IMR-90 (cell line): ENCODE results near the gene FRY. TPM values are rescaled to one million over a fixed set of nuclear protein-coding genes. Genes with fewer than 3 reads are reported as not detected.

Source experiments
- ATAC-seq: fragments of 200-7000 bp; cut with Tn5 transposase; 2 replicates; pipeline ENCODE4 v1.9.1; 2020; ENCODE audit warnings: low read depth, mild to moderate bottlenecking, moderate library complexity
- BruUV-seq: library from RNA; stranded (reverse); fragments of 400-500 nt; replicated peaks from 2 replicates; lab custom pipeline; 2021; lab: Mats Ljungman, UMichigan
- CTCF ChIA-PET: fragments of 300-600 bp; formaldehyde crosslinking; extraction: SDS; loops from one replicate; lab custom pipeline; 2021; ENCODE audit warnings: antibody characterized with exemption; lab: Yijun Ruan, JAX
- POLR2A ChIA-PET: fragments of 300-600 bp; sonication (Branson Sonifier 250); formaldehyde crosslinking; loops from one replicate; lab custom pipeline; 2022; ENCODE audit warnings: antibody characterized with exemption; ENCODE audit not compliant: unreplicated experiment; lab: Charles Lee
- DNase-seq: peaks from one replicate; pipeline ENCODE4 v3.0.0; 2013
- H2AFZ ChIP-seq: replicated peaks from 2 replicates; pipeline ENCODE3; 2013; ENCODE audit warnings: low read length, mild to moderate bottlenecking; ENCODE audit not compliant: poor library complexity
- H2AK5ac ChIP-seq: 2 replicates; pipeline ENCODE4 v1.6.1; 2013; ENCODE audit warnings: low read depth, low read length, inconsistent platforms
- H2AK9ac ChIP-seq: replicated peaks from 2 replicates; pipeline ENCODE3; 2013; ENCODE audit warnings: mild to moderate bottlenecking, low read depth, low read length, moderate library complexity; ENCODE audit not compliant: poor library complexity
- H2BK120ac ChIP-seq: 2 replicates; pipeline ENCODE4 v1.6.1; 2013; ENCODE audit warnings: low read depth, low read length, inconsistent platforms
- H2BK15ac ChIP-seq: 3 replicates; pipeline ENCODE4 v1.6.1; 2013; ENCODE audit warnings: low read depth, low read length, inconsistent platforms
- H2BK20ac ChIP-seq: 2 replicates; pipeline ENCODE4 v1.6.1; 2013; ENCODE audit warnings: low read depth, mild to moderate bottlenecking, inconsistent platforms, low read length, moderate library complexity
- H2BK5ac ChIP-seq: 2 replicates; pipeline ENCODE4 v1.6.1; 2013; ENCODE audit warnings: mild to moderate bottlenecking, low read depth, low read length, inconsistent platforms; ENCODE audit not compliant: poor library complexity, severe bottlenecking
- H3K14ac ChIP-seq: replicated peaks from 2 replicates; pipeline ENCODE4 v1.6.1; 2013; ENCODE audit warnings: low read depth, low read length, inconsistent platforms
- H3K18ac ChIP-seq: 2 replicates; pipeline ENCODE4 v1.6.1; 2013; ENCODE audit warnings: low read depth, low read length, control low read depth
- H3K23ac ChIP-seq: 2 replicates; pipeline ENCODE4 v1.6.1; 2013; ENCODE audit warnings: low read depth, low read length, inconsistent platforms
- H3K27ac ChIP-seq: 2 replicates; pipeline ENCODE4 v1.5.1; 2013; ENCODE audit warnings: mild to moderate bottlenecking, control low read depth, low read length; ENCODE audit not compliant: insufficient read depth
- H3K27me3 ChIP-seq: 2 replicates; pipeline ENCODE4 v1.6.1; 2013; ENCODE audit warnings: low read length; ENCODE audit not compliant: control insufficient read depth, insufficient read depth
- H3K36me3 ChIP-seq: 2 replicates; pipeline ENCODE4 v1.6.1; 2013; ENCODE audit warnings: low read length, mixed read lengths; ENCODE audit not compliant: control insufficient read depth, insufficient read depth
- H3K4ac ChIP-seq: 2 replicates; pipeline ENCODE4 v1.6.1; 2013; ENCODE audit warnings: low read depth, low read length, inconsistent platforms
- H3K4me1 ChIP-seq: 2 replicates; pipeline ENCODE4 v1.6.1; 2013; ENCODE audit warnings: low read length, mixed read lengths; ENCODE audit not compliant: control insufficient read depth, insufficient read depth
- H3K4me2 ChIP-seq: 2 replicates; pipeline ENCODE4 v1.6.1; 2013; ENCODE audit warnings: low read depth, mild to moderate bottlenecking, control low read depth, low read length, moderate library complexity
- H3K4me3 ChIP-seq: 2 replicates; pipeline ENCODE4 v1.5.1; 2013; ENCODE audit warnings: low read depth, mild to moderate bottlenecking, control low read depth, low read length, moderate library complexity; ENCODE audit not compliant: insufficient read depth
- H3K56ac ChIP-seq: 2 replicates; pipeline ENCODE4 v1.6.1; 2013; ENCODE audit warnings: low read length, inconsistent platforms; ENCODE audit not compliant: insufficient read depth; ENCODE audit errors: extremely low read depth
- H3K79me1 ChIP-seq, 2 experiments: 2 replicates each; pipeline ENCODE4 v1.6.1; 2013; ENCODE audit warnings: low read length in 2 of 2, inconsistent platforms in 1 of 2, low read depth in 1 of 2
- H3K9ac ChIP-seq: 2 replicates; pipeline ENCODE4 v1.6.1; 2013; ENCODE audit warnings: low read depth, low read length, control low read depth
- H3K9me1 ChIP-seq: 2 replicates; pipeline ENCODE4 v1.6.1; 2013; ENCODE audit warnings: low read length, inconsistent platforms; ENCODE audit not compliant: insufficient read depth
- H3K9me3 ChIP-seq: 2 replicates; pipeline ENCODE4 v1.6.1; 2013; ENCODE audit warnings: low read length; ENCODE audit not compliant: control insufficient read depth, insufficient read depth
- H4K20me1 ChIP-seq: 2 replicates; pipeline ENCODE4 v1.6.1; 2013; ENCODE audit warnings: low read length, inconsistent platforms; ENCODE audit not compliant: insufficient read depth
- H4K5ac ChIP-seq: 2 replicates; pipeline ENCODE4 v1.6.1; 2013; ENCODE audit warnings: mild to moderate bottlenecking, low read depth, low read length, control low read depth
- H4K8ac ChIP-seq, 2 experiments: 2 replicates each; pipeline ENCODE4 v1.6.1; 2013; ENCODE audit warnings: low read depth in 2 of 2, low read length in 2 of 2, control low read depth in 1 of 2, inconsistent platforms in 1 of 2
- H4K91ac ChIP-seq: 2 replicates; pipeline ENCODE4 v1.6.1; 2013; ENCODE audit warnings: low read depth, low read length, inconsistent platforms; ENCODE audit not compliant: insufficient read depth
- BHLHE40 ChIP-seq: fragments of 150-350 bp; IDR thresholded peaks from 2 replicates; pipeline ENCODE4 v1.6.1; 2016; ENCODE audit warnings: mild to moderate bottlenecking, low read depth, low read length
- CEBPB ChIP-seq: IDR thresholded peaks from 2 replicates; pipeline ENCODE4 v1.6.1; 2012; ENCODE audit warnings: low read depth, low read length, improper control_type of control experiment
- CHD1 ChIP-seq: IDR thresholded peaks from 2 replicates; pipeline ENCODE4 v1.6.1; 2012; ENCODE audit warnings: low read depth, low read length, improper control_type of control experiment
- CTCF ChIP-seq: conservative IDR thresholded peaks from 2 replicates; pipeline ENCODE4 v1.5.1; 2012; ENCODE audit warnings: mild to moderate bottlenecking, low read depth, low read length, improper control_type of control experiment
- FOS ChIP-seq: fragments of 150-350 bp; IDR thresholded peaks from 2 replicates; pipeline ENCODE4 v1.6.1; 2016; ENCODE audit warnings: low read depth, low read length
- MAFK ChIP-seq: IDR thresholded peaks from 2 replicates; pipeline ENCODE4 v1.6.1; 2012; ENCODE audit warnings: low read depth, low read length, improper control_type of control experiment
- MAZ ChIP-seq: IDR thresholded peaks from 2 replicates; pipeline ENCODE4 v1.6.1; 2012; ENCODE audit warnings: low read depth, mild to moderate bottlenecking, low read length, improper control_type of control experiment, moderate library complexity, borderline replicate concordance
- MXI1 ChIP-seq: IDR thresholded peaks from 2 replicates; pipeline ENCODE4 v1.6.1; 2012; ENCODE audit warnings: low read depth, mild to moderate bottlenecking, low read length, moderate library complexity, borderline replicate concordance
- NFE2L2 ChIP-seq: fragments of 150-350 bp; IDR thresholded peaks from 2 replicates; pipeline ENCODE4 v1.6.1; 2016; ENCODE audit warnings: low read depth, mild to moderate bottlenecking, low read length
- POLR2A ChIP-seq: IDR thresholded peaks from 2 replicates; pipeline ENCODE4 v1.6.1; 2012; ENCODE audit warnings: mild to moderate bottlenecking, low read depth, low read length
- RAD21 ChIP-seq: IDR thresholded peaks from 2 replicates; pipeline ENCODE4 v1.6.1; 2012; ENCODE audit warnings: low read length, improper control_type of control experiment
- RCOR1 ChIP-seq: IDR thresholded peaks from 2 replicates; pipeline ENCODE4 v1.6.1; 2012; ENCODE audit warnings: mild to moderate bottlenecking, low read length, improper control_type of control experiment; ENCODE audit not compliant: insufficient replicate concordance
- RFX5 ChIP-seq: IDR thresholded peaks from 2 replicates; pipeline ENCODE4 v1.8.0; 2012; ENCODE audit warnings: low read depth, mild to moderate bottlenecking, low read length, moderate library complexity
- SMC3 ChIP-seq: fragments of 150-350 bp; IDR thresholded peaks from 2 replicates; pipeline ENCODE4 v1.6.1; 2016; ENCODE audit warnings: low read depth, mild to moderate bottlenecking, antibody characterized with exemption, low read length, moderate library complexity
- USF2 ChIP-seq: fragments of 150-350 bp; IDR thresholded peaks from 2 replicates; pipeline ENCODE4 v1.6.1; 2017; ENCODE audit warnings: mild to moderate bottlenecking, antibody characterized with exemption, low read length, low read depth
- WGBS, 2 experiments: methylation state at CpG; one replicate each; pipeline versions ENCODE4 v1.1.5 to v1.1.7; 2013; ENCODE audit warnings: missing lambda C conversion rate in 2 of 2; ENCODE audit not compliant: insufficient read length in 1 of 2; ENCODE audit errors: extremely low coverage in 2 of 2; 5-methylcytosine and 5-hydroxymethylcytosine counted together
- dilution Hi-C: fragments of 300-500 bp; cut with HindIII; formaldehyde crosslinking; loops from one replicate; pipeline ENCODE4 v1.14.3; 2018; ENCODE audit warnings: low sequenced_read_pairs; ENCODE audit not compliant: unreplicated experiment
- in situ Hi-C: fragments of 300-500 bp; cut with MboI; formaldehyde crosslinking; loops from 3 replicates; pipeline ENCODE4 v1.14.3; 2019; ENCODE audit warnings: low sequenced_read_pairs, inconsistent platforms, mixed read lengths
- intact Hi-C: fragments of 100-400 bp; cut with micrococcal nuclease; formaldehyde crosslinking; loops from 2 replicates; pipeline ENCODE4 v1.10.0; 2022
- polyA plus RNA-seq, 3 experiments: library from polyadenylated mRNA; depleted of rRNA; stranded (reverse); fragments of >200 nt; gene quantifications; 2 replicates each; pipeline ENCODE4 v1.2.3, GENCODE V29; 2012; ENCODE audit warnings: low replicate concordance in 1 of 3
- total RNA-seq: library from RNA; depleted of rRNA; stranded (reverse); fragments of >200 nt; gene quantifications from 2 replicates; pipeline ENCODE4 v1.2.3, GENCODE V29; 2012
- TF ChIP-seq, protein P1 (sequence below): fragments of 150-350 bp; IDR thresholded peaks from 2 replicates; pipeline ENCODE4 v1.6.1; 2016; ENCODE audit warnings: low read depth, mild to moderate bottlenecking, low read length, moderate library complexity, borderline replicate concordance

Gene FRY
- total and polyA plus RNA-seq, 2 of the 4 experiments (the other 2 are of a cell fraction): 3.0 to 4.8 TPM

DNA sequence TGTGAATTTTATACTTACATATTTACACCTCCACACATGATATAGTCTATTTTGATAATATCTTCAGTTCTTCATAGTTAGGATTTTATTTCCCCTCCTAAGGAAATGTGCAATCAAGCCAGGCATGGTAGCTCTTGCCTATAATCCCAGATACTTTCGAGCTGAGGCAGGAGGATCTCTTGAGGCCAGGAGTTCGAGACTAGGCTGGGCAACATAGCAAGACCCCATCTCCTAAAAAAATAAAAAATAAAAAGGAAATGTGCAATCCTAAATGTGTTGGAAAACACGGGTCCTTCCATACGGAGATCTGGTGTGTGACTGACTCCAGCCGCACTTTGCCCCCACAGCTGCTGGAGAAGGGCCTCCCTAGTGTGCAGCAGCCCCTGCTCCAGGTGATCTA lies 212.1 kb downstream of the FRY start:
- Histone ChIP-seq H3K9me3 (no peaks in the 10 kb centered on the region), H3K4me1 (peaks cover 3% of the 10 kb centered on the region), H4K20me1 (no peaks in the 10 kb centered on the region), H2BK15ac (no peak overlapping the region), H3K36me3 (peaks cover 9% of the 10 kb centered on the region; the same call in 1 of the 2 replicates), H2BK5ac (no peak overlapping the region), H3K9ac (no peak overlapping the region), H3K9me1 (peaks cover 3% of the 10 kb centered on the region; the same call in 1 of the 2 replicates), H2BK20ac (no peak overlapping the region), H2BK120ac (no peak overlapping the region), H3K27ac (no peak overlapping the region), H4K5ac (no peak overlapping the region), H4K91ac (no peak overlapping the region), H3K14ac (no peak overlapping the region), H4K8ac (no peak overlapping the region), H3K4me3 (no peak overlapping the region), H3K79me1 (no peaks in the 10 kb centered on the region), H3K23ac (no peak overlapping the region), H2AK9ac (no peak overlapping the region), H3K4ac (no peak overlapping the region), H2AK5ac (no peak overlapping the region), H3K56ac (no peak overlapping the region), H2AFZ (no peak overlapping the region), H3K18ac (no peak overlapping the region), H3K4me2 (no peak overlapping the region), H3K27me3 (no peaks in the 10 kb centered on the region)
- in situ Hi-C loops (no loop called here), intact Hi-C loops (no loop called here), dilution Hi-C loops (no loop called here)
- ATAC-seq (no peak), DNase-seq (no peak)
- no peak for TF ChIP-seq RCOR1
- TF ChIP-seq CEBPB: no peak
- TF ChIP-seq RAD21: no peak
- no peak for TF ChIP-seq MXI1
- TF ChIP-seq, protein P1, sequence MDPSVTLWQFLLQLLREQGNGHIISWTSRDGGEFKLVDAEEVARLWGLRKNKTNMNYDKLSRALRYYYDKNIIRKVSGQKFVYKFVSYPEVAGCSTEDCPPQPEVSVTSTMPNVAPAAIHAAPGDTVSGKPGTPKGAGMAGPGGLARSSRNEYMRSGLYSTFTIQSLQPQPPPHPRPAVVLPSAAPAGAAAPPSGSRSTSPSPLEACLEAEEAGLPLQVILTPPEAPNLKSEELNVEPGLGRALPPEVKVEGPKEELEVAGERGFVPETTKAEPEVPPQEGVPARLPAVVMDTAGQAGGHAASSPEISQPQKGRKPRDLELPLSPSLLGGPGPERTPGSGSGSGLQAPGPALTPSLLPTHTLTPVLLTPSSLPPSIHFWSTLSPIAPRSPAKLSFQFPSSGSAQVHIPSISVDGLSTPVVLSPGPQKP: no peak
- TF ChIP-seq MAZ: no peak
- TF ChIP-seq CTCF: no peak
- TF ChIP-seq NFE2L2: no peak
- no peak for TF ChIP-seq RFX5
- no peak for TF ChIP-seq SMC3
- no peak for TF ChIP-seq BHLHE40
- no peak for TF ChIP-seq FOS
- TF ChIP-seq MAFK: no peak
- no peak for TF ChIP-seq CHD1
- no peak for TF ChIP-seq USF2
- no peak for TF ChIP-seq POLR2A
- no TSS peak for BruUV-seq
- ChIA-PET POLR2A (no interaction called here), CTCF (no interaction called here)
- WGBS, 2 experiments: 100% methylated on average over 3 of the region's 5 CpGs; no CpG with 5 or more reads in 1 of the 2 experiments
